ENCODE measurements around the gene ASNSD1. TPM values are rescaled to one million over a fixed set of nuclear protein-coding genes. Genes with fewer than 3 reads are reported as not detected.
A peak's percentile ranks its signal among the peaks of the same experiment; 100 is the strongest.

ASNSD1 gene
- total and polyA plus RNA-seq, 9 of the 15 experiments (the other 6 are each of a cell fraction or from before 2014, with no cell fraction given): 23.9 to 56.4 (median 38.3) TPM

DNA sequence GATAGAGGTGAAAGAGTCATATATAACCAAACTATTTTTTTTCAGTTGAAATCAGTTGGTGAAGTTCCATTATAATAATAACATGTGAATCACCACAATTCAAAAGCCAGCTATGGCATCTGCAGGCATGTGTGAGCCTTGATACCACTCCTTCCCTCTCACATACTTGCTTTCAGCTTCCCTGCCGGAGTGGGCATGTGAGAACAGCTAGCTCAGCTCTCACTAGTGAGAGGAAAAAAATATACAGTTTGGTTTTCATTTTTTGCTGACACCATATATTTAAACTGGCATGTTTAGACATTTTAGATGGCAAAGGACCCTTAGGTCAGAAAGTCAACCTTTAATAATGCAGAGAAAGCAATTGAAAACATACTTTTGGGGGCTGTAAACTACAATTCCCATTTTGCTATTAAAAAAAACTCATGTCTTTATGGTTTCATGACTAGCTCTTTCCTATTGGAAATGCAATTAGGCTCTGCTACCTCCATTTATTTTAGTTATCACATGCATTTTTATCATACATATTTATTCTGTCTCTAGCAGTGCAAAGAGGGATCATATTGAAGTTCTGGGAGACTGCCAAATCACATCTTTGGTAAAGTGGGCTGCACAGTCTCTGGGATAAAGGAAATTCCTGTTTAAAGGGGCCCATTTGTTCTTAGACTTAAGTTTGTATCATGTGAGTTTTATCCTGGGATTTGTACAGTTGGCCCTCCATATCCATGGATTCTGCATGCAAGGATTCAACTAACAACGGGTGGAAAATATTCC is 47.4 kb upstream of the ASNSD1 start (continued):
- TF ChIP-seq CBX2 (IDR thresholded peaks at IDR 0.05; ENCODE audit: insufficient read depth, low read length, poor library complexity, severe bottlenecking) (no peak), PURB (CRISPR knock-in tag; IDR thresholded peaks at IDR 0.05; ENCODE audit: low read depth) (no peak), SIN3A (IDR thresholded peaks at IDR 0.05; ENCODE audit: borderline replicate concordance in 2 of 2, control insufficient read depth in 1 of 2, low read depth in 2 of 2, low read length in 2 of 2) (no peak), MTF1 (CRISPR knock-in tag; IDR thresholded peaks at IDR 0.05; ENCODE audit: borderline replicate concordance) (no peak), ZNF316 (IDR thresholded peaks at IDR 0.05) (peak; percentile 98), HCFC1 (IDR thresholded peaks at IDR 0.05; ENCODE audit: low read depth, low read length) (no peak), HMG20B (CRISPR knock-in tag; IDR thresholded peaks at IDR 0.05) (no peak), OTX1 (CRISPR knock-in tag; IDR thresholded peaks at IDR 0.05) (no peak), SRSF3 (IDR thresholded peaks at IDR 0.05; ENCODE audit: insufficient read depth, low read length) (no peak), PHB (CRISPR knock-in tag; IDR thresholded peaks at IDR 0.05) (no peak), PRPF4 (IDR thresholded peaks at IDR 0.05; ENCODE audit: insufficient read depth, low read depth, low read length, poor library complexity, severe bottlenecking) (no peak)
- TF ChIP-seq, protein P1, sequence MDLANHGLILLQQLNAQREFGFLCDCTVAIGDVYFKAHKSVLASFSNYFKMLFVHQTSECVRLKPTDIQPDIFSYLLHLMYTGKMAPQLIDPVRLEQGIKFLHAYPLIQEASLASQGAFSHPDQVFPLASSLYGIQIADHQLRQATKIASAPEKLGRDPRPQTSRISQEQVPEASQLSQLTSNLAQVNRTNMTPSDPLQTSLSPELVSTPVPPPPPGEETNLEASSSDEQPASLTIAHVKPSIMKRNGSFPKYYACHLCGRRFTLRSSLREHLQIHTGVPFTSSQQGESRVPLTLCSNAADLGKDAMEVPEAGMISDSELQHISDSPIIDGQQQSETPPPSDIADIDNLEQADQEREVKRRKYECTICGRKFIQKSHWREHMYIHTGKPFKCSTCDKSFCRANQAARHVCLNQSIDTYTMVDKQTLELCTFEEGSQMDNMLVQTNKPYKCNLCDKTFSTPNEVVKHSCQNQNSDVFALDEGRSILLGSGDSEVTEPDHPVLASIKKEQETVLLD (IDR thresholded peaks at IDR 0.05): no peak
- TF ChIP-seq, protein P2, sequence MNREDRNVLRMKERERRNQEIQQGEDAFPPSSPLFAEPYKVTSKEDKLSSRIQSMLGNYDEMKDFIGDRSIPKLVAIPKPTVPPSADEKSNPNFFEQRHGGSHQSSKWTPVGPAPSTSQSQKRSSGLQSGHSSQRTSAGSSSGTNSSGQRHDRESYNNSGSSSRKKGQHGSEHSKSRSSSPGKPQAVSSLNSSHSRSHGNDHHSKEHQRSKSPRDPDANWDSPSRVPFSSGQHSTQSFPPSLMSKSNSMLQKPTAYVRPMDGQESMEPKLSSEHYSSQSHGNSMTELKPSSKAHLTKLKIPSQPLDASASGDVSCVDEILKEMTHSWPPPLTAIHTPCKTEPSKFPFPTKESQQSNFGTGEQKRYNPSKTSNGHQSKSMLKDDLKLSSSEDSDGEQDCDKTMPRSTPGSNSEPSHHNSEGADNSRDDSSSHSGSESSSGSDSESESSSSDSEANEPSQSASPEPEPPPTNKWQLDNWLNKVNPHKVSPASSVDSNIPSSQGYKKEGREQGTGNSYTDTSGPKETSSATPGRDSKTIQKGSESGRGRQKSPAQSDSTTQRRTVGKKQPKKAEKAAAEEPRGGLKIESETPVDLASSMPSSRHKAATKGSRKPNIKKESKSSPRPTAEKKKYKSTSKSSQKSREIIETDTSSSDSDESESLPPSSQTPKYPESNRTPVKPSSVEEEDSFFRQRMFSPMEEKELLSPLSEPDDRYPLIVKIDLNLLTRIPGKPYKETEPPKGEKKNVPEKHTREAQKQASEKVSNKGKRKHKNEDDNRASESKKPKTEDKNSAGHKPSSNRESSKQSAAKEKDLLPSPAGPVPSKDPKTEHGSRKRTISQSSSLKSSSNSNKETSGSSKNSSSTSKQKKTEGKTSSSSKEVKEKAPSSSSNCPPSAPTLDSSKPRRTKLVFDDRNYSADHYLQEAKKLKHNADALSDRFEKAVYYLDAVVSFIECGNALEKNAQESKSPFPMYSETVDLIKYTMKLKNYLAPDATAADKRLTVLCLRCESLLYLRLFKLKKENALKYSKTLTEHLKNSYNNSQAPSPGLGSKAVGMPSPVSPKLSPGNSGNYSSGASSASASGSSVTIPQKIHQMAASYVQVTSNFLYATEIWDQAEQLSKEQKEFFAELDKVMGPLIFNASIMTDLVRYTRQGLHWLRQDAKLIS (CRISPR knock-in tag; IDR thresholded peaks at IDR 0.05): no peak
- TF ChIP-seq, protein P3, sequence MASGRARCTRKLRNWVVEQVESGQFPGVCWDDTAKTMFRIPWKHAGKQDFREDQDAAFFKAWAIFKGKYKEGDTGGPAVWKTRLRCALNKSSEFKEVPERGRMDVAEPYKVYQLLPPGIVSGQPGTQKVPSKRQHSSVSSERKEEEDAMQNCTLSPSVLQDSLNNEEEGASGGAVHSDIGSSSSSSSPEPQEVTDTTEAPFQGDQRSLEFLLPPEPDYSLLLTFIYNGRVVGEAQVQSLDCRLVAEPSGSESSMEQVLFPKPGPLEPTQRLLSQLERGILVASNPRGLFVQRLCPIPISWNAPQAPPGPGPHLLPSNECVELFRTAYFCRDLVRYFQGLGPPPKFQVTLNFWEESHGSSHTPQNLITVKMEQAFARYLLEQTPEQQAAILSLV (tag; IDR thresholded peaks at IDR 0.05): no peak
